Lower leg skin (tissue), 4 donors: ENCODE results near the gene LGR6. TPM values are rescaled to one million over a fixed set of nuclear protein-coding genes. Genes with fewer than 3 reads are reported as not detected.

Experiments
- DNase-seq, 2 donors: peaks; one replicate each; pipeline ENCODE4 v3.0.0-alpha.2; 2019; ENCODE audit warnings: low spot score in 2 of 2
- H3K4me3 ChIP-seq: fragments of 200-600 bp; sonication (generic); 2 replicates; pipeline ENCODE4 v1.5.1; 2017; ENCODE audit warnings: mild to moderate bottlenecking, low read depth; ENCODE audit not compliant: poor library complexity, severe bottlenecking
- CTCF ChIP-seq, 3 donors: fragments of 450-650 bp; IDR thresholded peaks; one replicate each; pipeline ENCODE4 v1.5.1; 2016; ENCODE audit warnings: antibody characterized with exemption in 3 of 3, mild to moderate bottlenecking in 3 of 3, moderate library complexity in 2 of 3
- POLR2A ChIP-seq, 2 donors: fragments of 450-650 bp; IDR thresholded peaks; one replicate each; pipeline ENCODE4 v1.6.1; 2016 to 2017; ENCODE audit warnings: antibody characterized with exemption in 2 of 2, mild to moderate bottlenecking in 1 of 2, moderate library complexity in 1 of 2
- WGBS, 2 donors: methylation state at CpG; one replicate each; pipeline ENCODE4 v1.1.5; 2018; 5-methylcytosine and 5-hydroxymethylcytosine counted together
- intact Hi-C: fragments of 100-400 bp; cut with DNase I; formaldehyde crosslinking; loops from one replicate; pipeline ENCODE4 v1.15.0; 2023; ENCODE audit warnings: low total_unique reads
- total RNA-seq, 4 donors: library from RNA; depleted of rRNA; stranded (reverse); fragments of >200 nt; gene quantifications; one replicate each; pipeline ENCODE4 v1.1.0, GENCODE V29; 2016

Gene LGR6
- total RNA-seq, 4 donors from 2014 or later, result 0.39 to 4.4 (median 1.8) TPM

- TF ChIP-seq CTCF (IDR thresholded peaks at IDR 0.05), result no peak
- TF ChIP-seq POLR2A (IDR thresholded peaks at IDR 0.05), result no peak
- no peak overlapping the region for H3K4me3 ChIP-seq
- DNase-seq, result no peak
- 91 to 99% methylated on average over 4 of the region's 4 CpGs for WGBS, 2 donors
- intact Hi-C loops, result no loop called here
These were observed 40.3 kb upstream of the LGR6 start for GRCh38 chr1:202153284-202153683.

- intact Hi-C loops, result no loop called here
- TF ChIP-seq POLR2A (IDR thresholded peaks at IDR 0.05) (no peak), CTCF (IDR thresholded peaks at IDR 0.05) (no peak)
- WGBS, 2 donors, result 89% methylated on average over 8 to 10 of the region's 10 CpGs
- no peak for DNase-seq
- no peak overlapping the region for H3K4me3 ChIP-seq
These were observed 39.3 kb upstream of the LGR6 start for GRCh38 chr1:202154148-202154765.

GRCh38 chr1:202154766-202155477 lies 38.7 kb upstream of the LGR6 start:
- no peak for TF ChIP-seq POLR2A (IDR thresholded peaks at IDR 0.05)
- no peak for TF ChIP-seq CTCF (IDR thresholded peaks at IDR 0.05)
- WGBS, 2 donors, result 39 to 43% methylated on average over 11 of the region's 11 CpGs
- H3K4me3 ChIP-seq, result no peak overlapping the region
- no peak for DNase-seq
- intact Hi-C loops, result no loop called here

GRCh38 chr1:202155478-202156021 lies 38.0 kb upstream of the LGR6 start:
- H3K4me3 ChIP-seq, result no peak overlapping the region
- TF ChIP-seq POLR2A (IDR thresholded peaks at IDR 0.05) (no peak), CTCF (IDR thresholded peaks at IDR 0.05) (no peak)
- 33 to 36% methylated on average over 8 of the region's 8 CpGs for WGBS, 2 donors
- no peak for DNase-seq
- intact Hi-C loops, result no loop called here

GRCh38 chr1:202156590-202156989 lies 37.0 kb upstream of the LGR6 start:
- TF ChIP-seq POLR2A (IDR thresholded peaks at IDR 0.05), result no peak
- no peak for TF ChIP-seq CTCF (IDR thresholded peaks at IDR 0.05)
- intact Hi-C loops, result no loop called here
- 81 to 89% methylated on average over 8 of the region's 8 CpGs for WGBS, 2 donors
- no peak for DNase-seq
- no peak overlapping the region for H3K4me3 ChIP-seq
